ENCODE data around the gene ASPM.

Gene ASPM

GRCh38 chr1:197093226-197093885 is 53.1 kb downstream of the ASPM start:
- H2AFZ ChIP-seq: no peak overlapping the region
- no peak for TF ChIP-seq CTCF (IDR thresholded peaks at IDR 0.05)
- no peaks in the 10 kb centered on the region for H3K9me3 ChIP-seq (ENCODE audit: control insufficient read depth, low read length)
- H3K27ac ChIP-seq: no peak overlapping the region
- no peak overlapping the region for H3K4me2 ChIP-seq (ENCODE audit: low read length)
- no peaks in the 10 kb centered on the region for H3K79me2 ChIP-seq
- H3K9ac ChIP-seq: no peak overlapping the region
- no peaks in the 10 kb centered on the region for H3K27me3 ChIP-seq (ENCODE audit: control insufficient read depth, insufficient read depth, low read length)
- no peaks in the 10 kb centered on the region for H3K36me3 ChIP-seq (ENCODE audit: control insufficient read depth, insufficient read depth, low read length)
- H3K4me3 ChIP-seq (ENCODE audit: low read depth, low read length): no peak overlapping the region
- H3K4me1 ChIP-seq: no peaks in the 10 kb centered on the region

GRCh38 chr1:197092491-197093023 is 53.9 kb downstream of the ASPM start:
- no peaks in the 10 kb centered on the region for H3K4me1 ChIP-seq
- no peaks in the 10 kb centered on the region for H3K79me2 ChIP-seq
- no peak overlapping the region for H2AFZ ChIP-seq
- no peak overlapping the region for H3K4me3 ChIP-seq (ENCODE audit: low read depth, low read length)
- H3K27me3 ChIP-seq (ENCODE audit: control insufficient read depth, insufficient read depth, low read length): no peaks in the 10 kb centered on the region
- H3K9ac ChIP-seq: no peak overlapping the region
- no peaks in the 10 kb centered on the region for H3K9me3 ChIP-seq (ENCODE audit: control insufficient read depth, low read length)
- no peaks in the 10 kb centered on the region for H3K36me3 ChIP-seq (ENCODE audit: control insufficient read depth, insufficient read depth, low read length)
- no peak for TF ChIP-seq CTCF (IDR thresholded peaks at IDR 0.05)
- H3K27ac ChIP-seq: no peak overlapping the region
- no peak overlapping the region for H3K4me2 ChIP-seq (ENCODE audit: low read length)

- no peak overlapping the region for H3K9ac ChIP-seq
- TF ChIP-seq CTCF (IDR thresholded peaks at IDR 0.05): no peak
- H3K79me2 ChIP-seq: no peaks in the 10 kb centered on the region
- H3K27me3 ChIP-seq (ENCODE audit: control insufficient read depth, insufficient read depth, low read length): no peaks in the 10 kb centered on the region
- no peaks in the 10 kb centered on the region for H3K4me1 ChIP-seq
- H3K4me3 ChIP-seq (ENCODE audit: low read depth, low read length): no peak overlapping the region
- no peaks in the 10 kb centered on the region for H3K9me3 ChIP-seq (ENCODE audit: control insufficient read depth, low read length)
- no peak overlapping the region for H3K27ac ChIP-seq
- H2AFZ ChIP-seq: no peak overlapping the region
- no peak overlapping the region for H3K4me2 ChIP-seq (ENCODE audit: low read length)
- no peaks in the 10 kb centered on the region for H3K36me3 ChIP-seq (ENCODE audit: control insufficient read depth, insufficient read depth, low read length)
These were observed 63.0 kb downstream of the ASPM start for GRCh38 chr1:197083474-197083873.

- H3K4me2 ChIP-seq (ENCODE audit: low read length): no peak overlapping the region
- H3K9me3 ChIP-seq (ENCODE audit: control insufficient read depth, low read length): no peaks in the 10 kb centered on the region
- no peaks in the 10 kb centered on the region for H3K27me3 ChIP-seq (ENCODE audit: control insufficient read depth, insufficient read depth, low read length)
- H3K9ac ChIP-seq: no peak overlapping the region
- no peak overlapping the region for H3K27ac ChIP-seq
- no peak for TF ChIP-seq CTCF (IDR thresholded peaks at IDR 0.05)
- no peaks in the 10 kb centered on the region for H3K36me3 ChIP-seq (ENCODE audit: control insufficient read depth, insufficient read depth, low read length)
- no peak overlapping the region for H2AFZ ChIP-seq
- H3K4me1 ChIP-seq: no peaks in the 10 kb centered on the region
- no peak overlapping the region for H3K4me3 ChIP-seq (ENCODE audit: low read depth, low read length)
- H3K79me2 ChIP-seq: no peaks in the 10 kb centered on the region
These were observed 65.2 kb downstream of the ASPM start for GRCh38 chr1:197081117-197081753.

All from parathyroid adenoma (tissue), 2 donors.